KOPT-K1 (cell line): ENCODE measurements around the gene IL2RA.

Experiments used
- H3K27ac ChIP-seq: fragments of 200-600 bp; sonication (generic); 2 replicates; pipeline ENCODE4 v1.5.1; 2016; ENCODE audit warnings: antibody characterized with exemption, mild to moderate bottlenecking, low read depth, low read length; ENCODE audit not compliant: poor library complexity, severe bottlenecking
- H3K36me3 ChIP-seq: fragments of 200-600 bp; sonication (generic); 2 replicates; pipeline ENCODE4 v1.5.1; 2017; ENCODE audit warnings: antibody characterized with exemption, mild to moderate bottlenecking, low read length, moderate library complexity; ENCODE audit not compliant: insufficient read depth
- H3K9me3 ChIP-seq: fragments of 200-600 bp; sonication (generic); 2 replicates; pipeline ENCODE4 v1.5.1; 2017; ENCODE audit warnings: antibody characterized with exemption, low read length, mild to moderate bottlenecking; ENCODE audit not compliant: insufficient read depth, poor library complexity, severe bottlenecking

Gene IL2RA

DNA sequence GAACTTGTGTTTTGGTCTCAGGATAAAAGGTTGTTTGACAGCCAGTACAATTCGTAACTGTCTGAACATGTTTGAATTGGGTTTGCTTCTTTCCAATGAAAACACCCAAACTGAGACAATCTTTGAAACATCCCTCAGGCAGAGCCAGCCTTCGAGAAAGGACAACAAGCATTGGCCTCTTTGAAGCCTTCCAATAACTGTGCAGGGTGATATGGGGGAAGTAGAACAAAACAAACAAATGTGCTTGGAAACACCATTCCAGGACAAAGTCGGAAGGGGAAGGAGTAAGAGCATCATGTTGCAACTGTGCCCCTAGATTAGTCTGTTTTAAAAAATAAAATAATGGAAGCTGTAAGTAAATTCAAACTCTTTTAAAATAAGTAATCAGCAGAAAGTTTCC lies 39.5 kb downstream of the IL2RA start:
- Histone ChIP-seq H3K27ac (no peak overlapping the region), H3K9me3 (no peaks in the 10 kb centered on the region), H3K36me3 (no peaks in the 10 kb centered on the region)

DNA sequence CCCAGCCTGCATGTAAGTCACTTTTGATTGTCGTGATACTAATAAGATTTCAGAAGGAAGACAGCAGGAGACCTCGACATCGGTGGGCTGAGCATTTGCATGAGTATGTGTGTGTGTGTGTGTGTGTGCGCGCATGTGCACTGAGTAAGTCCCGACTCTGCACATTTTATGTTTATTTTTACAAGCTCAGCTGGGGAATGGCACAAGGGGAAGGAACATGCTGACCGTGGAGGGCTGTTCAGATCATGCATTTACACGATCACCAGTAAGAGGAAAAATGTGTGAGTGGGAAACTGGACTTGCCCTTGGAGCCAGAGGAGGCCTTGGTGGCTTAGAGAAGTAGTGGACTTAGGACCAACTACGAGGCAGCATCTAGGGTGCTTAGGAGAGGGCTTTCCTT lies 41.3 kb downstream of the IL2RA start:
- Histone ChIP-seq H3K36me3 (no peaks in the 10 kb centered on the region), H3K27ac (no peak overlapping the region), H3K9me3 (no peaks in the 10 kb centered on the region)

DNA sequence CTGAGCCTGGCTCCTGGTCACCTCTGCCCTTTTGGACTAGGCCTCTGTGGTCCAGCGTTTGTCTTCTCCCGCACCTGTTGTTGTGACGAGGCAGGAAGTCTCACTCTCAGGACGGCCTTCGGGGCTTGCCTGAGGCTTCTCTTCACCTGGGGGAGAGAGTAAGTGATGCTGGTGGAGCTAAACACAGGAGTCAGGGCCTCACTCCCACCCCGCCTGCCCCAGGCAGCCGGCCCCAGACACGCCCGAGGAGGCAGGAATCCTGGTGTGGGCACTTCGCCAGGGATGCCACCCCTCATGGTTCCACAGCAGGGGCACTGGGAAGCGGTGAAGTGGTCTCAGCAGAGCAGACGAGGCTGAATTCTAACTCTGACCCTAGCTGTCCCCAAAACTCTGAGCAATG lies 42.4 kb downstream of the IL2RA start:
- no peaks in the 10 kb centered on the region for H3K36me3 ChIP-seq
- no peak overlapping the region for H3K27ac ChIP-seq
- H3K9me3 ChIP-seq: no peaks in the 10 kb centered on the region

DNA sequence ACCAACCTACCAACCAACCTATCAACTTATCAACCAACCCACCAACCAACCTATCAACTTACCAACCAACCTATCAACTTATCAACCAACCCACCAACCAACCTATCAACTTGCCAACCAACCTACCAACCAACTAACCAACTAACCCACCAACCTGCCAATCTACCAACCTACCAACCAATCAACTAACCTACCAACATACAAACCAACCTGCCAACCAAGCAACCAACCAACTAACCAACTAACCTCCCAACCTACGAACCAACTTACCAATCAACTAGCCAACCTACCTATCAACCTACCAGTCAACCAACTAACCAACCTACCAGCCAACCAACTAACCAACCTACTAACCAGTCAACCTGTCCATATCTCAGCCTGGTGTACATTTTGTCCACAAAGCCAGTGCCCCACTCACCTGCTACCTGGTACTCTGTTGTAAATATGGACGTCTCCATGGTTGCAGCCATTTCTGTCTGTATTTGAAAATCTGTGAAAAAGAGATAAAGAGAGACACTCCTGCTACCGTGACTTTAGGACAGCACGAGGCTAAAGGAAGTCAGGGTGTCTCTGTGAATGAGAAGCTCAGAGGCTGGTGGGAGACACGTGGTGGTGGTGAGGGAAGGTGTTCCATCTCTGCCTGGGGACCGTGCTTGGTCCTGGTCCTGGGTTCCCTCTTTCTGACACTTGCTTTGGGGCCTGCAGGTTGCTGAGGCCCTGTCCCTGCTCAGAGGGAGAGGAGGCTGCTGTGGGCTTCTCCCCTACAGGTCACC lies 43.0 kb downstream of the IL2RA start:
- no peaks in the 10 kb centered on the region for H3K9me3 ChIP-seq
- H3K27ac ChIP-seq: no peak overlapping the region

DNA sequence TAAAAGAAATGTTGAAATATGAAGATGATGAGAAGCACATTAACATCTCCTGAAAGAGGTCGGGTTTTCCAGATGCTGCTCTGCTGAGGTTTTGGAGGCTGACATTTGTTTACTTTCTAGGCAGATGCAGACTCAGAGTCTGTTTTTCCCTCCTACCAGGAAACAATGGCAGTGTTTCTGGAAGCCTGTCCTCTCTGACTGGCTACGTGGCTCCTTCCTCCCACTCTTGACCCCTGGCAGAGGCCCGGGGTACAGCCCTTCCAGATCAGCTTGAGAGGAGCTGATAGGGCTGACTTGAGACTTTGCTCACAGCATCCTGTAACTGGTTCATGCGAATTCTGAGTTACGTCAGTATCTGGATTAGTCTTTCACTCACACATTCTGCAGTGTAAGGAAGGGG lies 43.7 kb downstream of the IL2RA start:
- no peaks in the 10 kb centered on the region for H3K9me3 ChIP-seq
- H3K27ac ChIP-seq: no peak overlapping the region
- H3K36me3 ChIP-seq: no peaks in the 10 kb centered on the region

More for the DNA sequence above, 43.0 kb downstream of the IL2RA start:
- H3K36me3 ChIP-seq: no peaks in the 10 kb centered on the region

DNA sequence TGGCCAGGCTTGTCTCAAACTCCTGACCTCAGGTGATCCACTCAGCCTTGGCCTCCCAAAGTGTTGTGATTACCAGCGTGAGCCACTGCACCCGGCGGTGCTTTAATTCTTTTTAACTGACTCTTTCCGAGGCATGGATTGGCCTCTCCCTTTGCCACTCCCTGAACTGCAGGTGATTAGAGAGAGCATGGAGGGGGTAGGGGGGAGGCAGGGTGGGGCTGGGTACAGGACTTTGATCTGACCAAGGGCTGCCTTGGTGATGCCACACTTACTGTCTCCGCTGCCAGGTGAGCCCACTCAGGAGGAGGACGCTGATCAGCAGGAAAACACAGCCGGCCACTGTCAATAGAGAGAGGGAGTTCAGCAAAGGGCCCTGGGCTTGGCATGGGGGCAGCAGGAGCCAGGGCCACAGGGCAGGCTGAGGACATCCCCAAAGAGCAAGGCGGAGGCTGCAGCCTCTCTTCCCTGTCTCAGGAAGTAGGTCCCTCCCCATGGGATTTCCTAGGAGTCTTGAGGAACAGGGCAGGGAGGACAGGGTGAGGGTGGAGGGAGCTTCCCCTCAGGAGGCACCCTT lies 44.3 kb downstream of the IL2RA start:
- no peaks in the 10 kb centered on the region for H3K36me3 ChIP-seq
- no peaks in the 10 kb centered on the region for H3K9me3 ChIP-seq
- no peak overlapping the region for H3K27ac ChIP-seq

DNA sequence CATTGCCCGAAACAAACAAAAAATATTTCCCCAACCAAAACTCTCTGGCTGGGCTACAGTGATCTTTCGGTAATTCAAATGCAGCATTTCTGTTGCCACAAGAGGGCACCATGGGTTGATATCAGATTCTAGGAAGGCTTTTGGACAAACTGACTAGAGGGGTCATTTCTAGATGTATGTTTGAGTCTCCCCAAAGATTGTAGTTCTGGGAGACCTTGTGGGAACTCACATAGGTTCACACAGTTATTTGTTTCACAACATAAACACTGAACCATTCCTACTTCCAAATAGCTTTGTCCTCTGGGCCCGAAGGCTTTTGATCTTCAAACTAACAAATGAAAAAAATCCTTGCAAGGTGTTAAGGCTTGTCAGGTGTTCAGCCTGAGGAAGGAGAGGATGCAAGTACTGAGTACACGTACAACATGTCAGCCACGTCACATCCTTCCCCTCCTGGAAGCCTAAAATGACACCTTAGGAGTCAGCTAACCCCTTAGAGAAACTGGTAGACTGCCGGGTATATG lies 47.9 kb downstream of the IL2RA start:
- no peak overlapping the region for H3K27ac ChIP-seq
- H3K36me3 ChIP-seq: no peaks in the 10 kb centered on the region
- no peaks in the 10 kb centered on the region for H3K9me3 ChIP-seq

DNA sequence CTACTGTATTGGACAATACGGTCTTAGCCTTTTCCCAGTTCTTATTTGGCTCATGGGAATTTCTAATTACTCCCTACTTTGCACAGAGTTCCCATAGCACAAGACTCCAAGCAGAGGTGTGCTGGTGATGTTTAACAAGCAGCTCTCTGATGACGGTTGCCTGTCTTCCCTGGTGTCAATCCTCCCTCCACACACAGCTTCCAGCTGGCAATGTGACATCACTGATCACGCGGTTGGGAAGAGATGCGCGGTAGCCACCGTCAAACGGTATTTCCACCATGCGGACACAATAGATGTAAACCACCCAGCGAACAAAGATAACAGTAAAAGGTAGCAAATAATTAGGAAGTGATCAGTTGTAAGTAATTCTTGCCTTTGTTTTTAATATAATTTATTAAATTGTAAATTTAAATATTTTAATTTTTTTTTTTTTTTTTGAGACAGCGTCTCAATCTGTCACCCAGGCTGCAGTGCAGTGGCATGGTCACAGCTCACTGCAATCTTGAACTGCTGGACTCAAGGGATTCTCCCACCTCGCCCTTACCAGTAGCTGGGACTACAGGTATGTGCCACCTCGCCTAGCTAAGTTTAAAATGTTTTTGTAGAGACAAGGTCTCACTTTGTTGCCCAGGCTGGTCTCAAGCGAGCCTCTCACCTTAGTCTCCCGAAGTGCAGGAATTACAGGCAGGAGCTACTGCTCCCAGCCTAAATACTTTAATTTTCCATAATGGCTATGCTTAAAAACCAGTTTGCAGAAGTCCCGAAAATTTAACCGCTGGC lies 48.6 kb downstream of the IL2RA start:
- Histone ChIP-seq H3K27ac (no peak overlapping the region), H3K9me3 (no peaks in the 10 kb centered on the region), H3K36me3 (no peaks in the 10 kb centered on the region)

DNA sequence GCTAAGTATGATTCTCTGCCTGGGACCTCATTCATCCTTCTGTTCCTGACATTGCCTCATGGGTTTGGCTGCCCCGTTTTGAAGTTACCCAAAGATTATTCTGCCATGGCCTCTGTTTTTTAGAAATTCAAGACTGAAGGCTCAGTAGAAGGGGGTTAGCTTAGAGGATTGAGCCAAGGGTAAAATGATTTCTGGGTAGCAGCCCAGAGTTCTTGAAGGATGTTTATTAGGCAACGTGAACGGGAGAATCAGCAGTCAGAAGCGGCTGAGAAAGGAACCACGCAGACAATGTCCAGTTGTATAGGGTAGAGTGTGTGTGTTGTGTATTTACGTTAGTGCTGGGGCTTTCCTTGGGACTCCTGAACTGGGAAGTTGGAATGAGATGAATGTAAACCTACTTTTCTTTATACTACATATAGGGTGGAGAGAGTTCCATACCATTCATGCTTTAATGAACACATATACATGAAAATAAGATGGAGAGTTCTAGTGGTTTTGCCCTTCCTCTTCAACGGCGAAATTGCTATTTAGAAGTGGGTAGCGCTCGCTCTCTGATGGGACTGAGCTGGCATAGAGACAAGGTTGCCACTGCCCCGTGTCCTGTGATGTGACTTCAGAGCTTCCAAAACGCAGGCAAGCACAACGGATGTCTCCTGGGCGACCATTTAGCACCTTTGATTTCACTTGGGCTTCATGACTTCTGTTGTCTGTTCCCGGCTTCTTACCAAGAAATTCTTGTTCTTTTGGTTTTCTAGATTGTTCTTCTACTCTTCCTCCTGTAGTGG lies 49.9 kb downstream of the IL2RA start:
- Histone ChIP-seq H3K27ac (no peak overlapping the region), H3K36me3 (no peaks in the 10 kb centered on the region), H3K9me3 (peaks cover 13% of the 10 kb centered on the region)

DNA sequence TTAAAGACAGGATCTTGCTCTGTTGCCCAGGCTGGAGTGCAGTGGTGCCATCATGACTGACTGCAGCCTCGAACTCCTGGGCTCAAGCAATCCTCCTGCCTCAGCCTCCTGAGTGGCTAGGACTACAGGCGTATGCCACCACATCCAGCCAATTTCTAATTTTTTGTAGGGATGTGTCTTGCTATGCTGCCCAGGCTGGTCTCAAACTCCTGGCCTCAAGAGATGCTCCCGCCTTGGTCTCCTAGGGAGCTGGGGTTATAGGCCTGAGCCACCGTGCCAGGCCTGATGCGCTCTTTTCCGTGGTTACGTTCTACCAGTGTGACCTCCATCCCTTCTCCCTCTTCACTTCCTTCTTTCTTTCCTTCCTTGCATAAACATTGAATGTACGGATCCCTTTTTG lies 50.6 kb downstream of the IL2RA start:
- no peak overlapping the region for H3K27ac ChIP-seq
- H3K36me3 ChIP-seq: no peaks in the 10 kb centered on the region
- H3K9me3 ChIP-seq: peaks cover 20% of the 10 kb centered on the region

DNA sequence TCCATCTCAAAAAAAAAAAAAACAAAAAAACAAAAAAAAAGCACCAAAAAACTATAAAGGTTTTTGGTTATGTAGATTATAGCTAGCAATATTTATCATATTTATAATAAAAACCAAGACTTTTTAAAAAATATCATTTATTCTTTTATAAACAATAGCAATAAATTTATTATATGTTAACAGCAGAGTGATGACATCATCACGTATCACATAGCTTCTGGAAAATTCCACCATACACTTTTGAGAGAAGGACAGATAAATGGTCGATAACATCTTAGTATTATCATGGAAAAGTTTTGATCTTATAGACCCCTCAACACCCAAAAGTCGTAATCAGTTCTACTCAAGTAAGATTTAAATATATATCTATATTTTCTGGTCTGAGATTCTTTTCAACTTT lies 51.6 kb downstream of the IL2RA start:
- Histone ChIP-seq H3K36me3 (no peaks in the 10 kb centered on the region), H3K27ac (no peak overlapping the region), H3K9me3 (peaks cover 20% of the 10 kb centered on the region)

DNA sequence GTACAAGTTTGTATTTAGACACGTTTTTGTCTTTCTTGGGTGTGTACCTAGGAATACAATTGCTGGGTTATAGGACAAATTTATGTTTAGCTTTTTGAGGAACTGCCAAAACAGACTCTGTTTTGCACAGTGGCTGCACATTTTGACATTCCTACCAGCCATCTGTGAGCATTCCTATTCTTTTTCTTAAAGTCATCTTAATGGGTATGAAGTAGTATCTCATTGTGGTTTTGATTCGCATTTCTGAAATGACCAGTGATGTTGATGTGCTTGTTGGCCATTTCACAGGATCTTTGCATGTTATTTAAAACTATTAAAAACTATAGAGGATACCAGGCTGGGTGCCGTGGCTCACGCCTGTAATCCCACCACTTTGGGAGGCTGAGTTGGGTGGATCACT lies 52.2 kb downstream of the IL2RA start:
- Histone ChIP-seq H3K9me3 (peaks cover 20% of the 10 kb centered on the region), H3K27ac (no peak overlapping the region), H3K36me3 (no peaks in the 10 kb centered on the region)

DNA sequence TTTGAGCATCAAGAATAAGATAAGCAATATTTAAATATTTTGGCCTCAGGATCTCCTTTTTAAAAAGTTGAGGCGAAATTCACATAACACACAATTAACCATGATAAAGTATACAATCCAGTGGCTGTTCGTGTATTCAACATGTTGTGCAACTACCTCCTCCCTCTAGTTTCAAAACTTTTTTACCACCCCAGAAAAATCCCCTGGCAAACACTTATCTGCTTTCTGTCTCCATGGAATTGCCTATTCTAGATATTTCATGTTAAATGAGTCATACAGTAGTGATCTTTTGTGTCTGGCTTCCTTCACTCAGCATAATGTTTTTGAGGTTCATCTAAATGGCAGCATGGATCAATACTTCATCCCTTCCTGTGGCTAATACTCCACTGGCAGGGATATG lies 53.0 kb downstream of the IL2RA start:
- Histone ChIP-seq H3K9me3 (peaks cover 20% of the 10 kb centered on the region), H3K36me3 (no peaks in the 10 kb centered on the region), H3K27ac (no peak overlapping the region)

DNA sequence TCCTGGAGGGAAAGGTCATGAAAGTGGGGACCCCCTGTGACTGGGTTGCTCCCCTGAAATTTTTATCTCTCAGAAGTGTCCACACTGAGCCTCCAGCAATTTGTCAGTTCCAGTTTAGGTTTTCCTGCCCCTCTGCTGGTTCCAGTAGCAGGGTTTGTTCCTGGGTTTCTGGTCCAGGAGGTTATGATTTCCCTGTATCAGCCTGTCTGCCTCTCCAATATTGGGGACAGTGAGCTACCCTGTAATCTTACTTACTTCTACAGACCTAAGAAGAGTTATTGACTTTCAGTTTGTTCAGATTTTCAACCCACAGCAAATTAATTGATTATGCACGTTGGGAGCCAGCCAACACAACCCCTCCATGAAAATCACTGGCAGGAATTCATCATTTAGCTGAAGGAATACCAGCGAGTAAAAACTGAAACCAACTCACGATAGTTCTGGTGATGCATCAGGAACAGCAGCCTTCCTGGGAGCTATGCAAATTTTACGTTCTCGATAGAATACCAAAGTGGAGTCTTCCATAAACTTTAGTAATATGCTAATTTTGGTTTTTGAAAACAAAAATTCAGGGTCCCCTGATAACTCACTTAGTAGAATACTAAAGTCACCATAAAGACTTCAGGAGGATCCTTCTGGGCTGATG lies 53.5 kb downstream of the IL2RA start:
- no peaks in the 10 kb centered on the region for H3K36me3 ChIP-seq

More for the DNA sequence above, 53.5 kb downstream of the IL2RA start:
- Histone ChIP-seq H3K27ac (no peak overlapping the region), H3K9me3 (peaks cover 20% of the 10 kb centered on the region)
